Transverse colon (tissue), 4 donors: ENCODE results near the gene GNLY. TPM values are rescaled to one million over a fixed set of nuclear protein-coding genes. Genes with fewer than 3 reads are reported as not detected.

ENCODE experiments used
- DNase-seq: peaks from one replicate; pipeline ENCODE4 v3.0.0-alpha.2; 2019
- H3K27ac ChIP-seq, 4 donors: fragments of 200-600 bp; sonication (generic); 2 replicates each; pipeline ENCODE4 v1.5.1; 2016 to 2018; ENCODE audit warnings: inconsistent platforms in 4 of 4
- H3K27me3 ChIP-seq: fragments of 200-600 bp; sonication (generic); 2 replicates; pipeline ENCODE4 v1.5.1; 2017; ENCODE audit warnings: inconsistent platforms
- H3K36me3 ChIP-seq, 4 donors: fragments of 200-600 bp; sonication (generic); 2 replicates each; pipeline ENCODE4 v1.5.1; 2017 to 2019; ENCODE audit warnings: inconsistent platforms in 4 of 4
- H3K4me1 ChIP-seq, 4 donors: fragments of 200-600 bp; sonication (generic); 2 replicates each; pipeline ENCODE4 v1.5.1; 2017 to 2020; ENCODE audit warnings: inconsistent platforms in 4 of 4
- H3K4me3 ChIP-seq, 4 donors: fragments of 200-600 bp; sonication (generic); 1 replicate in 1 of 4; 2 replicates in 3 of 4; pipeline versions ENCODE4 v1.5.1 to v1.6.1; 2017 to 2019; ENCODE audit warnings: inconsistent platforms in 4 of 4
- H3K9me3 ChIP-seq, 2 donors: fragments of 200-600 bp; sonication (generic); 2 replicates each; pipeline ENCODE4 v1.5.1; 2017 to 2019; ENCODE audit warnings: inconsistent platforms in 2 of 2
- EP300 ChIP-seq: sonication (generic); formaldehyde crosslinking; IDR thresholded peaks from one replicate; pipeline ENCODE4 v1.6.1; 2017; ENCODE audit warnings: antibody characterized with exemption, low read depth
- POLR2A ChIP-seq: fragments of 450-650 bp; IDR thresholded peaks from one replicate; pipeline ENCODE4 v1.6.1; 2016; ENCODE audit warnings: antibody characterized with exemption, mild to moderate bottlenecking, moderate library complexity
- POLR2AphosphoS5 ChIP-seq, 3 donors: sonication (generic); formaldehyde crosslinking; IDR thresholded peaks; one replicate each; pipeline ENCODE4 v1.6.1; 2016; ENCODE audit warnings: antibody characterized with exemption in 3 of 3
- WGBS, 2 donors: methylation state at CpG; one replicate each; pipeline ENCODE4 v1.1.5; 2018; ENCODE audit warnings: low coverage in 1 of 2; 5-methylcytosine and 5-hydroxymethylcytosine counted together
- in situ Hi-C, 4 donors: fragments of 200-750 bp; cut with MboI; loops; one replicate each; pipeline versions ENCODE4 v1.15.0 to v1.15.1; 2017; ENCODE audit warnings: low sequenced_read_pairs in 3 of 4, low pct_ligation_motif_present in 1 of 4, low pct_unique_long_range_greater_than_20kb in 1 of 4
- intact Hi-C: fragments of 100-400 bp; cut with DNase I; formaldehyde crosslinking; loops from one replicate; pipeline ENCODE4 v1.15.1; 2023; ENCODE audit warnings: low total_unique reads
- total RNA-seq, 4 donors: library from RNA; depleted of rRNA; stranded (reverse); fragments of >200 nt; gene quantifications; one replicate each; pipeline ENCODE4 v1.1.0, GENCODE V29; 2016
- TF ChIP-seq, protein P1 (sequence below), 5 experiments: fragments of 200-600 bp in 3 of 5; fragments of 450-650 bp in 2 of 5; sonication (generic) in 3 of 5; IDR thresholded peaks; 1 replicate in 2 of 5; 2 replicates in 3 of 5; pipeline ENCODE4 v1.5.1; 2016 to 2017; ENCODE audit warnings: antibody characterized with exemption in 5 of 5, inconsistent platforms in 3 of 5, mild to moderate bottlenecking in 2 of 5, moderate library complexity in 1 of 5

The GNLY gene
- total RNA-seq, 4 donors from 2014 or later, result 5.2 to 11.7 TPM; not detected in 2

- in situ Hi-C loops, result no loop called here
- Histone ChIP-seq H3K27ac (no peak overlapping the region), H3K4me1 (peaks cover 0 to 4% (median 0%) of the 10 kb centered on the region in 4 donors), H3K4me3 (no peak overlapping the region), H3K9me3 (no peaks in the 10 kb centered on the region), H3K27me3 (peaks cover 8% of the 10 kb centered on the region), H3K36me3 (no peaks in the 10 kb centered on the region)
- intact Hi-C loops, result no loop called here
- TF ChIP-seq, protein P1, sequence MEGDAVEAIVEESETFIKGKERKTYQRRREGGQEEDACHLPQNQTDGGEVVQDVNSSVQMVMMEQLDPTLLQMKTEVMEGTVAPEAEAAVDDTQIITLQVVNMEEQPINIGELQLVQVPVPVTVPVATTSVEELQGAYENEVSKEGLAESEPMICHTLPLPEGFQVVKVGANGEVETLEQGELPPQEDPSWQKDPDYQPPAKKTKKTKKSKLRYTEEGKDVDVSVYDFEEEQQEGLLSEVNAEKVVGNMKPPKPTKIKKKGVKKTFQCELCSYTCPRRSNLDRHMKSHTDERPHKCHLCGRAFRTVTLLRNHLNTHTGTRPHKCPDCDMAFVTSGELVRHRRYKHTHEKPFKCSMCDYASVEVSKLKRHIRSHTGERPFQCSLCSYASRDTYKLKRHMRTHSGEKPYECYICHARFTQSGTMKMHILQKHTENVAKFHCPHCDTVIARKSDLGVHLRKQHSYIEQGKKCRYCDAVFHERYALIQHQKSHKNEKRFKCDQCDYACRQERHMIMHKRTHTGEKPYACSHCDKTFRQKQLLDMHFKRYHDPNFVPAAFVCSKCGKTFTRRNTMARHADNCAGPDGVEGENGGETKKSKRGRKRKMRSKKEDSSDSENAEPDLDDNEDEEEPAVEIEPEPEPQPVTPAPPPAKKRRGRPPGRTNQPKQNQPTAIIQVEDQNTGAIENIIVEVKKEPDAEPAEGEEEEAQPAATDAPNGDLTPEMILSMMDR (IDR thresholded peaks at IDR 0.05), result no peak
- TF ChIP-seq POLR2A, result no peak
- TF ChIP-seq POLR2AphosphoS5 (IDR thresholded peaks at IDR 0.05), result no peak
- TF ChIP-seq EP300, result no peak
- no peak for DNase-seq
- whole genome bisulfite sequencing, 2 donors, result 70 to 83% methylated on average over 2 to 5 of the region's 5 CpGs
Measured at GRCh38 chr2:85692039-85692645, 2.0 kb upstream of the GNLY start.

DNA sequence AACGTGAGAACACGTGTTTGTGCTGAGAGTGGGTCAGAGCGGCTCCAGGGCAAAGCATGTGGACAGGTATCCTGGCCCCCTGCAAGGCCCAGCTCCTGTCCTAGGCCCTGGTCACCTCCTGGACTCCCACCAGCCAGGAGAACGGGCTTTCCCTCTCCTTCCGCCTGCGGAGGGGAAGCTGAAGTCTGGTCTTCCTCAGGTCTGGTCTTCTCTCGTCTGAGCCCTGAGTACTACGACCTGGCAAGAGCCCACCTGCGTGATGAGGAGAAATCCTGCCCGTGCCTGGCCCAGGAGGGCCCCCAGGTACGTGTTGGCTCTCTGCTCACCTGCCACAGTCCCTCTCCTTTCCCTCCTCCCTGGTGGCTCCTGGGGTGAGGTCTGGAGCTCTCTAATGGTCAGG, 963 bp downstream of the GNLY start:
- 80 to 87% methylated on average over 1 to 10 of the region's 11 CpGs for WGBS, 2 donors
- no peak overlapping the region for H3K27ac ChIP-seq
- no peak overlapping the region for H3K4me3 ChIP-seq
- DNase-seq, result no peak
- H3K4me1 ChIP-seq, result no peaks in the 10 kb centered on the region
- H3K36me3 ChIP-seq, result no peaks in the 10 kb centered on the region
- intact Hi-C loops, result no loop called here
- H3K9me3 ChIP-seq, result no peaks in the 10 kb centered on the region
- TF ChIP-seq, protein P1 (IDR thresholded peaks at IDR 0.05), result no peak
- TF ChIP-seq POLR2A, result no peak
- TF ChIP-seq EP300, result no peak
- TF ChIP-seq POLR2AphosphoS5 (IDR thresholded peaks at IDR 0.05), result no peak
- H3K27me3 ChIP-seq, result no peaks in the 10 kb centered on the region
- in situ Hi-C loops, result no loop called here

DNA sequence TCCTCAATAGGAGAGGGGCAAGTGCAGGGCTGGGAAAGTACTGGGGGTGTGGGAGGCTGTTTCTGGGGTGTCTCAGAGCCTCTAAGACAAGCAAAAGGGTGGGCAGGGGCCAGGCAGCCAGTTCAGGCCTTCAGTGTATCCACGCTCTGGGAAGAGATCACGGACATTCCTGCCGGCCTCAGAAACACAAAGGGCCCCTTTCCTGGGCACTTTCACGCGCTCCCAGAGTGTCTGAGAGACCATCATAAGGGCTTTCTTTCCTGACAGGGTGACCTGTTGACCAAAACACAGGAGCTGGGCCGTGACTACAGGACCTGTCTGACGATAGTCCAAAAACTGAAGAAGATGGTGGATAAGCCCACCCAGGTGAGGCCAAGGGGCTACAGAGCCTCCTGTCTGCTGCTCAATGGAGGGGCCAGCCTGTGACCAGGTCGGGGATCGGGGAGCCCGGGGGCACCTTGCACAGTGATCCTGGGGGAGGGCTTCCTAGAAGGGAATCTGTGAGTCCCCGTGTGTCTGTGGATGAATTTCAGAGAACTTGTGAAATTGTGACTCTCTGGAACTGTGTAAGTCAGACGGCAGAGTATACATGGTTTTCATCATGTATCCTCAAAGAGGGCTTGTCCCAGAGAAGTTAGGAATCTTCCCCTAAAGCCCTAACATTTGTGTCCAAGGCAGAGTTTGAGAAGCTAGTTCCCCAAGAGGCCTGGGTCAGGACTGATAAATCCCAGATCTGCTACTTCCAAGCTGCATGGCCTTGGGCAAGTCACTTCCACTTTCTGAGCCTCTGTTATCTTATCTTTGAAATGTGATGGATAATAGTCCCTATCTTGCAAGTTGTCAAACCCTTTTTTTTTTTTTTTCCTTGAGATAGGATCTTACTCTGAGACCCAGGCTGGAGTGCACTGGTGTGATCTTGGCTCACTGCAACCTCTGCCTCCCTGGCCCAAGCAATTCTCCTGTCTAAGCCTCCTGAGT, 1.8 kb downstream of the GNLY start:
- Histone ChIP-seq H3K36me3 (no peaks in the 10 kb centered on the region), H3K4me1 (no peaks in the 10 kb centered on the region), H3K27ac (no peak overlapping the region), H3K9me3 (no peaks in the 10 kb centered on the region), H3K27me3 (no peaks in the 10 kb centered on the region), H3K4me3 (no peak overlapping the region)
- in situ Hi-C loops (no loop called here), intact Hi-C loops (no loop called here)
- DNase-seq, result no peak
- TF ChIP-seq, protein P1 (IDR thresholded peaks at IDR 0.05), result no peak
- TF ChIP-seq EP300, result no peak
- no peak for TF ChIP-seq POLR2AphosphoS5 (IDR thresholded peaks at IDR 0.05)
- no peak for TF ChIP-seq POLR2A
- WGBS, 2 donors, result 86% methylated on average over 12 of the region's 12 CpGs; no CpG with 5 or more reads in 1 of the 2 donors

DNA sequence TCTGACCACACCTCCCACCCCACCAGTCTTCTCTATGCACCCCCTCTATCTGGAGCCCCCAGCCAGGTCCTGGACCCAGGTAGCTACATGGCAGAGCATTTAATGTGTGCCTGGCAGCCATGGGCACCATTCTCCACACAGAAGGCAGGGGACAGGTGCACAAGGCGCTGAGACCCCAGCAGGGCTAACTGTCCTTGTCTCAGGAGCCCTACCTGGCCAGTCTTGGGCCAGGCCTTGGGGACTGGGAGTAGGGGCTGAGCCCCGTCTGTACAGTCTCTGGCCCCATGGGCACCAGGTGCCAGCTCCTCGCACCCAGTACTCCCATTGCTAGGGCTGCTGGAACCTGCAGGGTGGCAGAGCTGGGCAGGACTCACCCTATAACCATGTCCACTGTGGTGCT, 2.9 kb downstream of the GNLY start:
- H3K9me3 ChIP-seq, result no peaks in the 10 kb centered on the region
- H3K27ac ChIP-seq, result no peak overlapping the region
- no peak overlapping the region for H3K4me3 ChIP-seq
- in situ Hi-C loops (no loop called here), intact Hi-C loops (no loop called here)
- no peak for TF ChIP-seq POLR2A
- TF ChIP-seq, protein P1 (IDR thresholded peaks at IDR 0.05), result no peak
- TF ChIP-seq POLR2AphosphoS5 (IDR thresholded peaks at IDR 0.05), result no peak
- no peak for TF ChIP-seq EP300
- H3K4me1 ChIP-seq, result no peaks in the 10 kb centered on the region
- no peaks in the 10 kb centered on the region for H3K36me3 ChIP-seq
- no peaks in the 10 kb centered on the region for H3K27me3 ChIP-seq
- no peak for DNase-seq
- WGBS, 2 donors, result 93% methylated on average over 3 of the region's 3 CpGs; no CpG with 5 or more reads in 1 of the 2 donors
